Esophagus muscularis mucosa (tissue), 4 donors: ENCODE data around the gene GOT1.

Experiments
- CTCF ChIP-seq, 3 experiments: fragments of 200-600 bp in 2 of 3; fragments of 450-650 bp in 1 of 3; sonication (generic) in 2 of 3; IDR thresholded peaks; one replicate each; pipeline ENCODE4 v1.5.1; 2017 to 2019; ENCODE audit warnings: antibody characterized with exemption in 3 of 3, mild to moderate bottlenecking in 2 of 3, moderate library complexity in 1 of 3
- EP300 ChIP-seq: sonication (generic); formaldehyde crosslinking; IDR thresholded peaks from one replicate; pipeline ENCODE4 v1.6.1; 2017; ENCODE audit warnings: antibody characterized with exemption
- POLR2A ChIP-seq: fragments of 450-650 bp; IDR thresholded peaks from one replicate; pipeline ENCODE4 v1.6.1; 2017; ENCODE audit warnings: antibody characterized with exemption, moderate library complexity, mild to moderate bottlenecking, low read depth
- POLR2AphosphoS5 ChIP-seq, 2 donors: sonication (generic); formaldehyde crosslinking; IDR thresholded peaks; one replicate each; pipeline ENCODE4 v1.6.1; 2017; ENCODE audit warnings: antibody characterized with exemption in 2 of 2

DNA sequence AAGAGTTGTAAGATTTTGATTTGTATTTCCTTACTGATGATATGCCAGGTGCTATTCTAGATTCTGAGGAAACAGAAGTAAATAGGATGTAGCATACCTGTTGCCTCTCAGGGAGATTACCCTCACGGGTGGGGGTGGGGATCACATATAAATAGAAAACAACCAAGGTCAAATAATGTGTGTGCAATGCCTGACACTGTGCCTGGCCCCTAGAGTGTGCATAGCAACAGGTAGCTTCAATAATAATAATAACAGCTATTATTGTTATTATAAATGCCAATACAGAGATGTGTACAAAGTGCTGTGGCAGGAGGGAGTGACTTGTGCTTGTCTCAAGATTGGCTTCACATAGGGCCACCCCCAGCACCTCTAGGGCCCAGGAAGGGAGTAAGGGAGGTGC, 77.2 kb downstream of the GOT1 start:
- TF ChIP-seq CTCF (IDR thresholded peaks at IDR 0.05) (no peak), POLR2A (no peak), POLR2AphosphoS5 (IDR thresholded peaks at IDR 0.05) (no peak), EP300 (no peak)
